Hepatocyte (in vitro differentiated cells): ENCODE measurements around the gene PADI2. TPM values are rescaled to one million over a fixed set of nuclear protein-coding genes. Genes with fewer than 3 reads are reported as not detected.

Experiments
- DNase-seq: peaks from one replicate; pipeline ENCODE4 v3.0.0-alpha.2; 2016; ENCODE audit warnings: low spot score
- H2AFZ ChIP-seq: fragments of 200-600 bp; sonication (generic); 2 replicates; pipeline ENCODE4 v1.6.0; 2016; ENCODE audit warnings: antibody characterized with exemption, mild to moderate bottlenecking
- H3K27ac ChIP-seq: fragments of 200-600 bp; sonication (generic); 2 replicates; pipeline ENCODE4 v1.5.1; 2016; ENCODE audit warnings: mild to moderate bottlenecking
- H3K27me3 ChIP-seq: fragments of 200-600 bp; sonication (generic); 2 replicates; pipeline ENCODE4 v1.6.1; 2016
- H3K36me3 ChIP-seq: fragments of 200-600 bp; sonication (generic); replicated peaks from 2 replicates; pipeline ENCODE4 v1.5.1; 2016; ENCODE audit warnings: low read depth; ENCODE audit not compliant: insufficient read depth
- H3K4me1 ChIP-seq: fragments of 200-600 bp; sonication (generic); 2 replicates; pipeline ENCODE4 v1.5.1; 2016; ENCODE audit warnings: mild to moderate bottlenecking, moderate library complexity; ENCODE audit not compliant: insufficient read depth
- H3K4me2 ChIP-seq: fragments of 200-600 bp; sonication (generic); 2 replicates; pipeline ENCODE4 v1.6.0; 2016
- H3K4me3 ChIP-seq: fragments of 200-600 bp; sonication (generic); 2 replicates; pipeline ENCODE4 v1.5.1; 2016; ENCODE audit warnings: mild to moderate bottlenecking
- H3K79me2 ChIP-seq: fragments of 200-600 bp; sonication (generic); 2 replicates; pipeline ENCODE4 v1.6.0; 2017; ENCODE audit warnings: mild to moderate bottlenecking
- H3K9me2 ChIP-seq: fragments of 200-600 bp; sonication (generic); replicated peaks from 2 replicates; pipeline ENCODE4 v1.6.0; 2017; ENCODE audit warnings: mild to moderate bottlenecking; ENCODE audit not compliant: insufficient read depth
- H3K9me3 ChIP-seq: fragments of 200-600 bp; sonication (generic); 2 replicates; pipeline ENCODE4 v1.5.1; 2016; ENCODE audit warnings: low read depth, mild to moderate bottlenecking
- H4K20me1 ChIP-seq: fragments of 200-600 bp; sonication (generic); 2 replicates; pipeline ENCODE4 v1.6.0; 2016; ENCODE audit warnings: mild to moderate bottlenecking; ENCODE audit not compliant: insufficient read depth, poor library complexity, severe bottlenecking
- CTCF ChIP-seq: fragments of 200-600 bp; sonication (generic); IDR thresholded peaks from 2 replicates; pipeline ENCODE4 v1.5.1; 2016; ENCODE audit warnings: antibody characterized with exemption, mild to moderate bottlenecking; ENCODE audit not compliant: poor library complexity
- EZH2 ChIP-seq: fragments of 200-600 bp; sonication (generic); IDR thresholded peaks from 2 replicates; pipeline ENCODE4 v1.6.1; 2016; ENCODE audit warnings: antibody characterized with exemption, mild to moderate bottlenecking, borderline replicate concordance
- EZH2phosphoT487 ChIP-seq: fragments of 200-600 bp; sonication (generic); IDR thresholded peaks from one replicate; pipeline ENCODE4 v1.6.1; 2018; ENCODE audit warnings: antibody characterized with exemption, mild to moderate bottlenecking, low read depth, moderate library complexity; ENCODE audit not compliant: unreplicated experiment, severe bottlenecking
- WGBS: methylation state at CpG from one replicate; pipeline ENCODE4 v1.1.6; 2016; ENCODE audit warnings: low lambda C conversion rate; ENCODE audit errors: missing lambda C conversion rate; 5-methylcytosine and 5-hydroxymethylcytosine counted together
- polyA plus RNA-seq: library from polyadenylated mRNA; unstranded; fragments of >200 nt; fragmentation: Nextera tagmentation; extraction: Ambion mirVana; gene quantifications from 2 replicates; pipeline ENCODE4 v1.2.1, GENCODE V29; 2016
- total RNA-seq: library from RNA; depleted of rRNA; stranded (reverse); fragments of >200 nt; gene quantifications from 2 replicates; pipeline ENCODE4 v1.2.3, GENCODE V29; 2014

The PADI2 gene
- total and polyA plus RNA-seq, 2 experiments from 2014 or later: 10.6 to 11.3 TPM

GRCh38 chr1:17097147-17097546 is 22.1 kb downstream of the PADI2 start:
- Histone ChIP-seq H3K27ac (no peak overlapping the region), H3K4me1 (no peaks in the 10 kb centered on the region), H3K4me3 (no peak overlapping the region), H3K4me2 (no peak overlapping the region), H3K27me3 (no peaks in the 10 kb centered on the region), H2AFZ (no peak overlapping the region), H3K9me2 (no peaks in the 10 kb centered on the region), H4K20me1 (no peaks in the 10 kb centered on the region), H3K79me2 (no peaks in the 10 kb centered on the region), H3K9me3 (no peaks in the 10 kb centered on the region), H3K36me3 (no peaks in the 10 kb centered on the region)
- no peak for DNase-seq
- no peak for TF ChIP-seq EZH2phosphoT487
- no peak for TF ChIP-seq EZH2
- TF ChIP-seq CTCF: no peak
- WGBS: 76% methylated on average over 8 of the region's 8 CpGs

GRCh38 chr1:17096584-17096983 is 22.7 kb downstream of the PADI2 start:
- Histone ChIP-seq H3K27ac (no peak overlapping the region), H4K20me1 (no peaks in the 10 kb centered on the region), H3K79me2 (no peaks in the 10 kb centered on the region), H3K4me1 (no peaks in the 10 kb centered on the region), H3K4me2 (no peak overlapping the region), H3K4me3 (no peak overlapping the region), H3K9me2 (no peaks in the 10 kb centered on the region), H3K9me3 (no peaks in the 10 kb centered on the region), H3K36me3 (no peaks in the 10 kb centered on the region), H3K27me3 (no peaks in the 10 kb centered on the region), H2AFZ (no peak overlapping the region)
- TF ChIP-seq CTCF: no peak
- no peak for TF ChIP-seq EZH2
- no peak for TF ChIP-seq EZH2phosphoT487
- WGBS: 91% methylated on average over 1 of the region's 1 CpG
- no peak for DNase-seq

GRCh38 chr1:17095141-17095540 is 24.1 kb downstream of the PADI2 start:
- Histone ChIP-seq H3K79me2 (no peaks in the 10 kb centered on the region), H3K9me3 (no peaks in the 10 kb centered on the region), H3K27ac (no peak overlapping the region), H3K36me3 (no peaks in the 10 kb centered on the region), H3K27me3 (no peaks in the 10 kb centered on the region), H4K20me1 (no peaks in the 10 kb centered on the region), H2AFZ (no peak overlapping the region), H3K4me1 (no peaks in the 10 kb centered on the region), H3K4me3 (no peak overlapping the region), H3K4me2 (no peak overlapping the region), H3K9me2 (no peaks in the 10 kb centered on the region)
- TF ChIP-seq CTCF (no peak), EZH2 (no peak), EZH2phosphoT487 (no peak)
- WGBS: 78% methylated on average over 4 of the region's 4 CpGs
- no peak for DNase-seq

- Histone ChIP-seq H3K9me3 (no peaks in the 10 kb centered on the region), H3K9me2 (no peaks in the 10 kb centered on the region), H4K20me1 (no peaks in the 10 kb centered on the region), H3K4me3 (no peak overlapping the region), H2AFZ (no peak overlapping the region), H3K27me3 (no peaks in the 10 kb centered on the region), H3K79me2 (no peaks in the 10 kb centered on the region), H3K27ac (no peak overlapping the region), H3K36me3 (no peaks in the 10 kb centered on the region), H3K4me1 (no peaks in the 10 kb centered on the region), H3K4me2 (no peak overlapping the region)
- DNase-seq: no peak
- no peak for TF ChIP-seq EZH2
- TF ChIP-seq EZH2phosphoT487: no peak
- TF ChIP-seq CTCF: no peak
- 75% methylated on average over 5 of the region's 5 CpGs for WGBS
These were observed 24.6 kb downstream of the PADI2 start for GRCh38 chr1:17094664-17095063.
